GM21717 (cell line): ENCODE results near the gene TAS2R46.
"Not testable (repeated sequence)": the region's sequence is repeated elsewhere in the genome, so short reads cannot be mapped to it uniquely, and the experiment has no call there.

Source experiments
- ATAC-seq: cut with Tn5 transposase; IDR thresholded peaks from one replicate; pipeline ENCODE4 v1.9.1; 2021; ENCODE audit warnings: mild to moderate bottlenecking, moderate library complexity; ENCODE audit not compliant: unreplicated experiment

The TAS2R46 gene

DNA sequence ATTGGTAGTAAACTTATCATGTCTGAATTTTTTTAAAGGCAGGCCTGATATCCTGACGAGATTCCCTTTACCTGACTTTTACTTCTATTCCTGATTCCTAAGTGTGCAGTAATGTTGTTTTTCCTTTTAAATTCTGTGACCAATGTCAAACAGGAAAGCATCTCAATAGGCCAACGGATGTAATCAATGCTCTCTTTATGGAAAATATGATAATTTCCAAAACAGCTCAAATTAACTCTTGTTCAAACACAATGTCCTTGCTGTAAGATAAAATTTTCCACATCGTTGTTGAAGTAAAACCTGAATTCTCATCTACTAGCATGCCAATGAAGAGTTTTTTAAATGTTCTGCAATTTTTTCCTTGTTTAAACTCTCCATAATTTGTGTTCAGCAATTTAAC, 22.9 kb downstream of the TAS2R46 start:
- ATAC-seq = no peak

DNA sequence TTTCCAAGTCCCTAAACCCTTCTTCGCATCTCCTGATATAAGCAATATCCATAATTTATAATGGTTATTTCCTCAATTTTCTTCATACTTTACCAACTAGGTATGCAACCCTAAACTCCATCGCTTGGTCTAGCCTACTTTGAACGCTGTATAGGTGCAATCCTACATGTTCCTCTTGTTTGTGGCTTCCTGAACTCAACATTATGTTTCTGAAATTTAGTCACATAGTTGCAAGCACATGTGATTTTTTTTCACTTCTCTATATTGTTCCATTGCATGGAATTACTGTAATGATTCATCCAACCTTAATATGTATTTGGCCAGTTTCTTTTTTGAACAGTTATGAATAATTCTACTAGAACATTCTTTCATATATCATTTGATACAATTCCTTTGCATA, 28.1 kb downstream of the TAS2R46 start:
- ATAC-seq = not testable (repeated sequence)

DNA sequence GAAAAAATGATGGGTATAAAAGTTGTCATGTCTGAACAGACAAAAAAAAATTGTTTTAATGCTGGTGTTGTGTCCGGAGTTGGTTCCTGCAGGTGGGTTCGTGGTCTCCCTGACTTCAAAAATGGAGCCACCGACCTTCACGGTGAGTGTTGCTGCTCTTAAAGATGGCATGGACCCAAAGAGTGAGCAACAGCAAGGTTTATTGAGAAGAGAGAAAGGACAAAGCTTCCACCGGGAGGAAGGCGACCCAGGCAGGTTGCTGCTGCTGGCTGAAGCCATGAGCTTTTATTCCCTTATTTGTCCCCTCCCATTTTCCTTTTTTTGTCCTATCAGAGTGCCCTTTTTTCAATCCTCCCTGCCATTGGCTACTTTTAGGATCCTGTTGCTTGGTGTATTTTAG, 30.8 kb downstream of the TAS2R46 start, which contains the start of gene TAS2R31:
TAS2R31 (minus strand) TSS at position 101 of the 400 bp plus-strand sequence; CDS start at position 29, 72 bp downstream.
- ATAC-seq = no peak

- no peak for ATAC-seq
Observed at GRCh38 chr12:11026118-11026517, 36.0 kb downstream of the TAS2R46 start.

DNA sequence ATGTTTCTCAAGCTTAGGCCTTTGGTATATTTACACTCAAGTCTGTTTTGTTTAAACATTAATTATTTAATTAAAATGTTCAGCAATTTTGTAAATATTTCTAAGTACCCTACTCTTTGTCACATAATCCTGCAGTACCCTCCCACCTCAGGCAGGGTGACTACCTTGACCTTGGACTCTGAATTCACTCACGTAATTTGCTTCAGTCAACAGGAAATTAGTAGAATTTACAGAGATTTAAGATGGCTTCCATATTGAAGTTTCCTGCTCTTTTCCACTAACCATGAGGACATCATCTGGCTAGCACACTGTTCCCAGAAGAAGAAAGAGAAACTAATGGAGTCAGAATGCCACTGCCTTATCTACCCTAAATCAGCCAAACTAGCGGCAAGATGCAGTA, 38.7 kb downstream of the TAS2R46 start:
- no peak for ATAC-seq

DNA sequence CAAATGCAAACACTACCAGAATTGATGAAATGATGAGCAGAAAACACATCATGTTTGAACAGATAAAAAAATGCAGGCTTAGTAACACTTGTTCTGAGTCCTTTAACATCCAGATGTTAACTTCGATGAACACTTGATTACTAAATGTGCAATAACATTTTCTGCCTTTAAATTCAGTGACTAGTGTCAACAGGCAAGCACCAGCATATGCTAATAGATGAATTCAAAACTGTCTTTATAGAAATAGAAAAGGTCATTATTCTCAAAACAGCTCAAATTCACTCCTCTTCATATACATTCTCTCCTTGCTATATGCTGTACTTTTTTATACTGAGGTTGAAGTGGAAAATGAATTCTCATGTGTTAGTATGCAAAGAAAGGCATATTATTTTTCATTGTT, 39.6 kb downstream of the TAS2R46 start, which contains the start of gene TAS2R19:
TAS2R19 (minus strand) TSS at position 101 of the 400 bp plus-strand sequence; CDS start at position 52, 49 bp downstream.
- ATAC-seq = no peak

GRCh38 chr12:11016937-11017336, 45.2 kb downstream of the TAS2R46 start:
- ATAC-seq = no peak

- ATAC-seq = no peak
Observed at GRCh38 chr12:11015775-11016430, 46.2 kb downstream of the TAS2R46 start.

DNA sequence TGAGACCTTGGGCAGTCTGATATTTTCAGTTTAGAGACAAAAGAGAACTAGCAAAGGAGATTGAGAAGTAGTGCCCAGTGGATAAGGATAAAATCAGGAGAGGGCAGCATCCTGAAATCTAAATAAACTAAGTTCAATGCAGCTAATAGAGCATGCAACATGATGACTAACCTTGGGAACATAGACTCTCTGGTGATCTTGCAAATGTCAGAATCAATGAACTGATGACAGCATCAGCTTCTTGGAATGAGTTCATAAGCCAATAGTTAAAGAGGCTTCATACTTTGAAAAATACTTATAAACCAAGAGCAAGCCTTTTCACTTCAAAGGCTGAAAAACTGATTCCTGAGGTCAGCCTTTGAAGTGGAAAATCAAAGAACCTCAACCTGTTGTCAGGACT, 47.9 kb downstream of the TAS2R46 start:
- no peak for ATAC-seq
